GM12891 (cell line): ENCODE data around the gene SLK.
A peak's percentile ranks its signal among the peaks of the same experiment; 100 is the strongest.

Experiments
- DNase-seq: peaks from one replicate; pipeline ENCODE4 v3.0.0; 2011; ENCODE audit warnings: low spot score; ENCODE audit not compliant: insufficient read length
- FAIRE-seq: peaks from 2 replicates; lab custom pipeline; 2011; peaks lifted over from hg19 to GRCh38; lab: Jason Lieb, UNC
- PAX5 ChIP-seq: IDR thresholded peaks from 2 replicates; pipeline ENCODE4 v1.6.1; 2011; ENCODE audit warnings: low read length, moderate library complexity, mild to moderate bottlenecking; ENCODE audit not compliant: insufficient read depth, severe bottlenecking
- POLR2A ChIP-seq: IDR thresholded peaks from 2 replicates; pipeline ENCODE4 v1.6.1; 2011; ENCODE audit warnings: low read depth, low read length, control low read depth
- POLR2AphosphoS5 ChIP-seq: IDR thresholded peaks from 2 replicates; pipeline ENCODE4 v1.6.1; 2011; ENCODE audit warnings: low read depth, low read length, control low read depth
- POU2F2 ChIP-seq: IDR thresholded peaks from 2 replicates; pipeline ENCODE4 v1.6.1; 2011; ENCODE audit warnings: low read depth, mild to moderate bottlenecking, control low read depth, low read length, moderate library complexity
- SPI1 ChIP-seq: IDR thresholded peaks from 2 replicates; pipeline ENCODE4 v1.6.1; 2011; ENCODE audit warnings: low read depth, low read length, control low read depth
- TAF1 ChIP-seq: IDR thresholded peaks from 2 replicates; pipeline ENCODE4 v1.6.1; 2011; ENCODE audit warnings: low read depth, low read length, control low read depth

SLK gene

GRCh38 chr10:104005172-104005863 is 38.4 kb downstream of the SLK start:
- FAIRE-seq = no peak
- TF ChIP-seq POU2F2 = no peak
- TF ChIP-seq POLR2A = no peak
- no peak for TF ChIP-seq POLR2AphosphoS5
- TF ChIP-seq TAF1 = no peak
- no peak for TF ChIP-seq PAX5
- TF ChIP-seq SPI1 = no peak
- no peak for DNase-seq

GRCh38 chr10:104011904-104012303 is 45.0 kb downstream of the SLK start:
- DNase-seq = no peak
- no peak for FAIRE-seq
- TF ChIP-seq POLR2A = no peak
- TF ChIP-seq POU2F2 = no peak
- TF ChIP-seq SPI1 = no peak

GRCh38 chr10:104013489-104013888 is 46.5 kb downstream of the SLK start:
- peak; percentile 33 for FAIRE-seq
- no peak for DNase-seq
- TF ChIP-seq TAF1 (no peak), SPI1 (no peak), POU2F2 (no peak), POLR2AphosphoS5 (no peak), PAX5 (no peak), POLR2A (no peak)

GRCh38 chr10:104014176-104014575 is 47.2 kb downstream of the SLK start:
- TF ChIP-seq PAX5 = no peak
- no peak for TF ChIP-seq SPI1
- no peak for TF ChIP-seq POU2F2
- no peak for TF ChIP-seq POLR2A
- TF ChIP-seq TAF1 = no peak
- no peak for TF ChIP-seq POLR2AphosphoS5
- DNase-seq = no peak
- FAIRE-seq = no peak

GRCh38 chr10:104016661-104017060 is 49.7 kb downstream of the SLK start:
- FAIRE-seq (peak; percentile 20), DNase-seq (no peak)
- no peak for TF ChIP-seq TAF1
- no peak for TF ChIP-seq PAX5
- TF ChIP-seq POLR2AphosphoS5 = no peak
- TF ChIP-seq SPI1 = no peak
- TF ChIP-seq POLR2A = no peak
- no peak for TF ChIP-seq POU2F2

GRCh38 chr10:104018471-104018870 is 51.5 kb downstream of the SLK start:
- no peak for FAIRE-seq
- DNase-seq = no peak

GRCh38 chr10:104020020-104020419 is 53.1 kb downstream of the SLK start:
- DNase-seq (no peak), FAIRE-seq (no peak)
- TF ChIP-seq PAX5 (no peak), POU2F2 (no peak), TAF1 (no peak), POLR2AphosphoS5 (no peak), POLR2A (no peak), SPI1 (no peak)

More at GRCh38 chr10:104018471-104018870, 51.5 kb downstream of the SLK start:
- no peak for TF ChIP-seq TAF1
- no peak for TF ChIP-seq POLR2A
- TF ChIP-seq SPI1 = no peak
- TF ChIP-seq POLR2AphosphoS5 = no peak
- no peak for TF ChIP-seq POU2F2
- TF ChIP-seq PAX5 = no peak

GRCh38 chr10:104021246-104021645 is 54.3 kb downstream of the SLK start:
- no peak for DNase-seq
- TF ChIP-seq TAF1 (no peak), PAX5 (no peak), SPI1 (no peak), POLR2AphosphoS5 (no peak), POU2F2 (no peak), POLR2A (no peak)
- FAIRE-seq = no peak

GRCh38 chr10:104022026-104022425 is 55.1 kb downstream of the SLK start:
- TF ChIP-seq POU2F2 (no peak), PAX5 (no peak), POLR2AphosphoS5 (no peak)
- no peak for DNase-seq
- no peak for FAIRE-seq

- DNase-seq (no peak), FAIRE-seq (no peak)
- no peak for TF ChIP-seq SPI1
- TF ChIP-seq PAX5 = no peak
- TF ChIP-seq POLR2AphosphoS5 = no peak
- TF ChIP-seq POLR2A = no peak
These were observed 58.6 kb downstream of the SLK start for GRCh38 chr10:104025524-104025923.

- TF ChIP-seq POU2F2 = no peak
- TF ChIP-seq POLR2A = no peak
- no peak for TF ChIP-seq PAX5
- no peak for TF ChIP-seq TAF1
- TF ChIP-seq POLR2AphosphoS5 = no peak
- TF ChIP-seq SPI1 = no peak
- DNase-seq (no peak), FAIRE-seq (no peak)
These were observed 59.8 kb downstream of the SLK start for GRCh38 chr10:104026762-104027161.
